Activated CD8-positive, alpha-beta T cell treated with anti-CD3 and anti-CD28 coated beads for 36 hours (primary cell): Measurements from ENCODE around the gene TMEM109. TPM values are rescaled to one million over a fixed set of nuclear protein-coding genes. Genes with fewer than 3 reads are reported as not detected.
A peak's percentile ranks its signal among the peaks of the same experiment; 100 is the strongest.

Source experiments
- ATAC-seq: fragments of 200-7000 bp; cut with Tn5 transposase; one replicate; pipeline ENCODE4 v1.10.0; 2021; ENCODE audit warnings: mild to moderate bottlenecking, moderate library complexity
- CTCF ChIA-PET: fragments of 350-600 bp; sonication (Branson Sonifier 250); formaldehyde crosslinking; loops from one replicate; lab custom pipeline; 2021; ENCODE audit warnings: antibody characterized with exemption; lab: Charles Lee
- POLR2A ChIA-PET: fragments of 350-600 bp; sonication (Branson Sonifier 250); formaldehyde crosslinking; loops from one replicate; lab custom pipeline; 2021; ENCODE audit warnings: antibody characterized with exemption; lab: Charles Lee
- DNase-seq: peaks from one replicate; pipeline ENCODE4 v3.0.0-alpha.2; 2020
- H3K27ac Mint-ChIP-seq: one replicate; pipeline ENCODE4 v1.8.0; 2021; ENCODE audit warnings: mild to moderate bottlenecking, mixed read lengths
- H3K27me3 Mint-ChIP-seq: one replicate; pipeline ENCODE4 v1.8.0; 2021; ENCODE audit warnings: mixed read lengths
- H3K36me3 Mint-ChIP-seq: one replicate; pipeline ENCODE4 v1.8.0; 2021; ENCODE audit warnings: low read depth, mixed read lengths
- H3K4me1 Mint-ChIP-seq: one replicate; pipeline ENCODE4 v1.8.0; 2021; ENCODE audit warnings: low read depth, mixed read lengths
- H3K4me3 Mint-ChIP-seq: one replicate; pipeline ENCODE4 v1.8.0; 2021; ENCODE audit warnings: mild to moderate bottlenecking, moderate library complexity, mixed read lengths
- H3K9me3 Mint-ChIP-seq: one replicate; pipeline ENCODE4 v1.8.0; 2021; ENCODE audit warnings: mixed read lengths
- intact Hi-C: fragments of 100-400 bp; cut with micrococcal nuclease; formaldehyde crosslinking; loops from one replicate; pipeline ENCODE4 v1.10.0; 2022
- total RNA-seq, 2 experiments: library from RNA; stranded (reverse); gene quantifications; one replicate each; pipeline ENCODE4 v1.2.3, GENCODE V29; 2021
- TF ChIP-seq, protein P1 (sequence below): fragments of 200-600 bp; IDR thresholded peaks from one replicate; pipeline ENCODE4 v1.8.0; 2022; ENCODE audit warnings: antibody characterized with exemption, mild to moderate bottlenecking

Gene TMEM109
- total RNA-seq, 2 experiments from 2014 or later: 93.2 to 101 TPM

DNA sequence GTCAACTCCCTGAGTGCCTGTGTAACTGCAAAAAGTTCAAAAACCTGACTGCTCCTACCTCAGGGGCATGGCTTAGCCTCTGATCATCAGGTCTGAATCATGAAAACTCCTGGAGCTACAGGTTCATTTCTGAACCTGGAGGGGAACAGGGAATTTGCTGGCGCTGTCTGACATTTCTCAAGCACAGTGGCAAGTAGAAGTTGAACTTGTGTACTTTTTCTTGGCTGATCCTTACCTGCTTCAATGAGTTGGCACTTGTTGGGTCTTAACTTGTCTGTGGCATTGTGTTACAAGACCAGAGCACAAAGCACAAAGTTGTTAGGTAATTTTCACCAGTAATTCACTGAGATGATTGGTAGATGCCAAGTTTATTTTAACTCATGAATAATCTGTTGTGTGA, 3.3 kb downstream of the TMEM109 start:
- H3K9me3 Mint-ChIP-seq: no peaks in the 10 kb centered on the region
- ATAC-seq (no peak), DNase-seq (no peak)
- peaks cover 55% of the 10 kb centered on the region for H3K4me1 Mint-ChIP-seq
- H3K27me3 Mint-ChIP-seq: no peaks in the 10 kb centered on the region
- H3K36me3 Mint-ChIP-seq: peaks cover 45% of the 10 kb centered on the region
- intact Hi-C loops: loop anchor here (5.0 kb wide), 1 partner anchor 270 kb away; no protein-coding TSS in a partner anchor
- TF ChIP-seq, protein P1, sequence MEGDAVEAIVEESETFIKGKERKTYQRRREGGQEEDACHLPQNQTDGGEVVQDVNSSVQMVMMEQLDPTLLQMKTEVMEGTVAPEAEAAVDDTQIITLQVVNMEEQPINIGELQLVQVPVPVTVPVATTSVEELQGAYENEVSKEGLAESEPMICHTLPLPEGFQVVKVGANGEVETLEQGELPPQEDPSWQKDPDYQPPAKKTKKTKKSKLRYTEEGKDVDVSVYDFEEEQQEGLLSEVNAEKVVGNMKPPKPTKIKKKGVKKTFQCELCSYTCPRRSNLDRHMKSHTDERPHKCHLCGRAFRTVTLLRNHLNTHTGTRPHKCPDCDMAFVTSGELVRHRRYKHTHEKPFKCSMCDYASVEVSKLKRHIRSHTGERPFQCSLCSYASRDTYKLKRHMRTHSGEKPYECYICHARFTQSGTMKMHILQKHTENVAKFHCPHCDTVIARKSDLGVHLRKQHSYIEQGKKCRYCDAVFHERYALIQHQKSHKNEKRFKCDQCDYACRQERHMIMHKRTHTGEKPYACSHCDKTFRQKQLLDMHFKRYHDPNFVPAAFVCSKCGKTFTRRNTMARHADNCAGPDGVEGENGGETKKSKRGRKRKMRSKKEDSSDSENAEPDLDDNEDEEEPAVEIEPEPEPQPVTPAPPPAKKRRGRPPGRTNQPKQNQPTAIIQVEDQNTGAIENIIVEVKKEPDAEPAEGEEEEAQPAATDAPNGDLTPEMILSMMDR: no peak
- ChIA-PET POLR2A (interaction anchor here (3.1 kb wide), 1 partner anchor 12 kb away, joined by 38 read pairs; the partner anchor contains the start of gene PRPF19), CTCF (interaction anchor here (3.4 to 7.4 kb wide), 2 partner anchors 15 to 213 kb away, joined by 15 to 88 read pairs; partner anchors contain the start of gene PRPF19)
- no peak overlapping the region for H3K27ac Mint-ChIP-seq
- no peak overlapping the region for H3K4me3 Mint-ChIP-seq

GRCh38 chr11:60918251-60918938, 4.4 kb downstream of the TMEM109 start:
- peaks cover 45% of the 10 kb centered on the region for H3K4me1 Mint-ChIP-seq
- no peak for ATAC-seq
- ChIA-PET CTCF (interaction anchor here (0.9 to 1.4 kb wide), 3 partner anchors 10 to 88 kb away, joined by 3 to 5 read pairs (median 3); no protein-coding TSS in a partner anchor), POLR2A (interaction anchor here (0.6 to 1.3 kb wide), 5 partner anchors 13 to 127 kb away, joined by 3 read pairs; no protein-coding TSS in a partner anchor)
- no peaks in the 10 kb centered on the region for H3K9me3 Mint-ChIP-seq
- TF ChIP-seq, protein P1: no peak
- intact Hi-C loops: loop anchor here (5.0 kb wide), 1 partner anchor 269 kb away; no protein-coding TSS in a partner anchor
- H3K4me3 Mint-ChIP-seq: no peak overlapping the region
- DNase-seq: peak; percentile 20
- H3K27ac Mint-ChIP-seq: no peak overlapping the region
- peaks cover 54% of the 10 kb centered on the region for H3K36me3 Mint-ChIP-seq
- H3K27me3 Mint-ChIP-seq: no peaks in the 10 kb centered on the region

GRCh38 chr11:60918939-60919265, 4.9 kb downstream of the TMEM109 start:
- no peak overlapping the region for H3K4me3 Mint-ChIP-seq
- intact Hi-C loops: loop anchor here (5.0 kb wide), 1 partner anchor 268 kb away; no protein-coding TSS in a partner anchor
- DNase-seq (no peak), ATAC-seq (no peak)
- peaks cover 54% of the 10 kb centered on the region for H3K36me3 Mint-ChIP-seq
- CTCF ChIA-PET: interaction anchor here (1.2 to 1.4 kb wide), 2 partner anchors 9 to 88 kb away, joined by 3 to 5 read pairs; no protein-coding TSS in a partner anchor
- POLR2A ChIA-PET: interaction anchor here (0.6 to 1.3 kb wide), 5 partner anchors 13 to 126 kb away, joined by 3 read pairs; no protein-coding TSS in a partner anchor
- TF ChIP-seq, protein P1: no peak
- no peak overlapping the region for H3K27ac Mint-ChIP-seq
- H3K9me3 Mint-ChIP-seq: no peaks in the 10 kb centered on the region
- H3K4me1 Mint-ChIP-seq: peaks cover 47% of the 10 kb centered on the region
- H3K27me3 Mint-ChIP-seq: no peaks in the 10 kb centered on the region

DNA sequence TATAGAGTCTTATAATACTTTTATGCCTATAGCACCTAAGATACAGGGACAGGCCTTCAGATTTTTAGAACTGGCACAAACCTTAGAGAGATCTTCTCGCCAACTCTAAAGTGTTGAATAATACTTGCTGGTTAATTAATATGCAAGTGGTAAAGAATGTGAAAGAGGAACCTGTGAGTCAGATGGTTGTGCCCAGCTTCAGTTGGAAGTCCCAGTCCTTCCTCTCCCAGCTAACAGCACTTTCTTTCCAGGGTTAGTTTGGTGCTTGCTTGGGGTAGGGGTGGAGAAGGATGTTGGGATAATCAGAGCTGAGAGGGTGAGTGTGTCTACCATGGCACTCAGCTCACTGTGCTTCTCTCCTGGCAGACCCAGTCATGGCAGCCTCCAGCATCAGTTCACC, 5.4 kb downstream of the TMEM109 start:
- ATAC-seq: no peak

More for the DNA sequence above, 5.4 kb downstream of the TMEM109 start:
- Mint-ChIP-seq H3K4me3 (no peak overlapping the region), H3K4me1 (peaks cover 49% of the 10 kb centered on the region), H3K9me3 (no peaks in the 10 kb centered on the region), H3K27ac (no peak overlapping the region), H3K36me3 (peaks cover 54% of the 10 kb centered on the region), H3K27me3 (no peaks in the 10 kb centered on the region)
- TF ChIP-seq, protein P1: no peak
- ChIA-PET POLR2A (interaction anchor here (0.6 to 1.3 kb wide), 6 partner anchors 13 to 126 kb away, joined by 3 read pairs; no protein-coding TSS in a partner anchor), CTCF (interaction anchor here (1.2 to 2.0 kb wide), 3 partner anchors 9 to 88 kb away, joined by 3 to 5 read pairs (median 5); no protein-coding TSS in a partner anchor)
- DNase-seq: no peak
- intact Hi-C loops: loop anchor here (5.0 kb wide), 1 partner anchor 268 kb away; no protein-coding TSS in a partner anchor
